ENCODE data around the gene XYLT1.
A peak's percentile ranks its signal among the peaks of the same experiment; 100 is the strongest.

XYLT1 gene

DNA sequence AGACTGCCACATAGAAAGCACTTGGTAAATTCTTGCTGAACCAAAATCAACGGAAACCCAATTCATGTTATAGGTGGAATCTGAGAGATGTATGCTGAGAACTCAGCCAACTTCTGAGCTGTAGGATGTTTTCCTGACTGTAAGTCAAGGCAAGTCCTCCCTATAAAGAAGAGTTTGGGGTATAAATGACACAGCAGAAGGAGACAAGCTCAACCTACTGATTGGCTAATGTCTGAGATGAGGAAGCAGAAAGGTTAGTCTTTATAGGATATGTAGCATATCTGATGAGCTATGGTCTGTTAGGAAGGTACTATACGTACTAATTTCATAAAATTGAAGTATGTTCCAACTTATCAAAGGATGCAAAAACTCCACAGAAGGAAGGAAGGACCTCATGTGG lies 99.5 kb downstream of the XYLT1 start:
- no peak for DNase-seq

DNA sequence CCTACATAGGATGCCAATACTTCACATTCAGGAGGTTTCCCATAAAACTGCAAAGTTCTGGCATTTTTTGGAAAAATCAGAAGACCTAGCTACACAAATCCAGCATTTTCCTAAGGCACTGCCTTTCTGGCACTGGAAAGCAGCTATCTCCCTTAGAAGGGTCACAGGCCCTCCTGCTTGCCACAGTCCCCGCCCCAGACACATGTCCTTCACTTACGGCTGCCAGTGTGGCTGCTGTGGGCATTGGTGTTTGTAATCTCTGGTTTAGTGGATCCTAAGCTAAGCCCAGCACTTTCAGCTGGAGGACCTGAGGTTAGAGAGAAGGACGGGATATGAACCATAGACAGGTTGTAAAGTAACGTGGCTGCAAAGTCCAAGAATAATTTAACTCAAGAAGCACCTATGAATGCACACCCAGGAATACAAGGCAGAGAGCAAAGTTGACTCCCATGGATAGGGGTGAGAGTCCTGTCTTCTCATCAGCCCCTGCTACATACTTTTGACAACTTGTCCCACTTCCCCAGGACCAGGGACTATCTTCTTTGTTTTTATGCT lies 100.0 kb downstream of the XYLT1 start:
- DNase-seq, result no peak

DNA sequence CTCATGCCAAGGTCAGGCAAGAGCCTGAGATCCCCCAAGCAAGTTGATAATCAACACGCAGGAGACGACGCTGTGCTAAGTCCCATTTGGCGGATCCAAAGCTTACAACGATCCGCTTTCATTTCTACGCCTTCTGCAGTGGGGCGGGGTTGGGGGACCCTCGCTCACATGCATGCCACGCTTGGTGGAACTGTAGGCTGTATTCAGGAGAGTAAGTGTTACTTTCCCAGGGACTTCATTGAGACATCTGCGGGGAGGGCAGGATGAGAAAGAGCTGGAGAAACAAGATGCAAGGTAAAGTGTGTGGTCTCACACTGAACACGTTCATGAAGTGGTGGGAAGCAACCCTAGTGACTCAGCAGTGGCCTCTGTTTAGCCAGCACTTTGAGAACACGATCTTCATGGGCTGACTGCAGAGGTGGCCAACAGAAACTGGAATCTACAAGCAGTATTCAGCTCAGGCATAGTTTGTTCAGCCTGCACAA lies 100.5 kb downstream of the XYLT1 start:
- no peak for DNase-seq

DNA sequence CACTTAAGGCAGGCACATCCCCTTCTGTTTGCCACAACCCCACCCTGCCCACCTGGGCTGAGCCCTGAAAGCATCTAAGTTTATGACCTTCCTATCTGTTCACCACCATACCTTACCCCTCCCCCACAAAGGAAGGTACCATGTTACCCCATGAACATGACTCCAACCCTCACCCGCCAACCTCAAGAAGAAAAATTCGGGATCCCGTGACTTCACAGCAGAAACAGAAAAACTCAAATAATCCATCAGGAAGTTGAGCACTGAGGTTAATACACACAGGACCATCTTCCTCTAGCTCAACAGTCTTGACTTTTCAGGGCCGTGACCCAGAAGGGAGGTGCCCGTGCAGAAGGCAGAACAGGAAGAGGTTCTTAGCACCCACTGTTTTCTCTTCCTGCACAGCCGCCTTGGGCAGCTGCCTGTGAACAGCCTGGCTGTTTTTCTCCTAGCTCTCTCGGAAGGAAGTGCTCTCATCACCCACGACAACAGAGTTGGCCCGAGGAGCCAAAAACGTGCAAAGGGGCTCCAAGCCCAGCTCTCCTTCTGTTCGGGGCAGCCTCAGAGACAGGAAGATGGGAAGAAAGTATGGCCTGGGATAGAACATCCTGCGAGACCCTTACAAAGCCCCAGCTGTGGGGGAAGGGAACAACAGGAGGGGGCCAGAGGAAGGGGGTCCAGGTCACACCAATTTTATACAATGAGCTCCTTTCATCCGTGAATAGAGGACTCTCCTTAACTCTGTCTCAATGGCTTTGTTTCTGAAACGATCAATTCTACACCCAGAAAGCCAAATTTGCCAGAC lies 101.1 kb downstream of the XYLT1 start:
- DNase-seq, result no peak

DNA sequence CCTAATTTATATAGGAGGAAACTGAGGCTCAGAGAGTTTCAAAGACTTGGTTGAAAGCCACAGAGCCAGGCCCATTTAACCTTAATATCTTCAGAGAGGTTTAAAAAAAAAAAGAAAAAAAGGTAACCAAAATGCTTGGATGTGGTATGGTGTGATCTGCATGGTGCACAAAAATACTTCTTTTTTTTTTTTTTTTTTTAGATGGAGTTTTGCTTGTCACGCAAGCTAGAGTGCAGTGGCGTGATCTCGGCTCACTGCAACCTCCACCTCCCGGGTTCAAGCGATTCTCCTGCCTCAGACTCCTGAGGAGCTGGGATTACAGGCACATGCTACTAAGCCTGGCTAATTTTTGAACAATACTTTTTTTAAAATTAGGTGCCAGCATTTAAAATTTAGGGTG lies 101.8 kb downstream of the XYLT1 start:
- DNase-seq, result no peak

DNA sequence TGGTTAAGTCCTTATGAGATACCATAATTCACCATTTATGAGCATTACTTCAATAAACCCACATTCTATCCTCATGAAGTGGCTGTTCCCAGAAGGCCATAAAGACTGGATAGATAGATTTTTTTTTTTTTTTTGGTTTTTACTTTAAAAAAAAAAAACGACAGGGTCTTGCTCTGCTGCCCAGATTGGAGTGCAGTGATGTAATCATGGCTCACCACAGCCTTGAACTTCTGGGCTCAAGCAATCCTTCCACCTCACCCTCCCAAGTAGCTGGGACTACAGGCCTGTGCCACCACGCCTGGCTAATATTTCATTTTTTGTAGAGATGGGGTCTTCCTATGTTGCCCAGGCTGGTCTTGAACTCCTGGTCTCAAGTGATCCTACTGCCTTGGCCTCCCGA lies 102.3 kb downstream of the XYLT1 start:
- DNase-seq, result no peak

DNA sequence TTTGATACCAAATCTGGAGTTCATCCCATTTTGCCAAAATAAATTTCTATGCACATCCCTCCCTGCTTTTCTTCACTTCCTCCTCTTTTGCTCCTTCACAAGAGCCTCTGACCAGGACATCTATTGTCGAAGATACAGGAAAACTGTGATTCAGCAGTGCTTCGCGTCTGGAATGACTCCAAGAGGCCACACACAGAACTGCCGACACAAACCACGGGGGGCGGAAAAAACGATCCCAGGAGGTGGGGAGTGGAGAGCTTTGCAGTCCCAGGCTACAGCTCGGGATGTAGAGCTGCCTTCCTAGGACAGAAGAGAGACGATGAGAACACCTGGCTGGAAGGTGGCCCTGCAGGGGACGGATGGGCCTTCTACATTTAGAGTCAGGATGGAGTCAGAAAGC lies 102.8 kb downstream of the XYLT1 start:
- DNase-seq, result no peak

DNA sequence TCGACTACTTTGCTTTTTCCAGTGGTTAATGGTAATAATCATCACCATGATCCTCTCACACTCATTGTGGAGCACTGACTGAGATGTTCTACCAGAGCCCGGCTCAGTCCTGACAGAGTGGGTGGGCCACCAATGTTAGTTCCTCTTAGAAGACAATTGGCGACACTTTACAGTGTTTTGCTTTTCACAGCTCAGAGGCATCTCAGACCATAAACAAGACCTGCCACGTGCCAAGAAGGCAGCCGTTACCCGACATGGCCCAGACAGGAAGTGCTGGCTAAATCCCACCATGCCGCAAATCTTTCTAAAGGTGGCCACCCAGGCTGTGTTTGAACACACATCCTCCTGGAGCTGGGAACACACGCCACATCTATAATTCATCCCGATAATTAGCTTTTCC lies 103.7 kb downstream of the XYLT1 start:
- DNase-seq, result no peak

DNA sequence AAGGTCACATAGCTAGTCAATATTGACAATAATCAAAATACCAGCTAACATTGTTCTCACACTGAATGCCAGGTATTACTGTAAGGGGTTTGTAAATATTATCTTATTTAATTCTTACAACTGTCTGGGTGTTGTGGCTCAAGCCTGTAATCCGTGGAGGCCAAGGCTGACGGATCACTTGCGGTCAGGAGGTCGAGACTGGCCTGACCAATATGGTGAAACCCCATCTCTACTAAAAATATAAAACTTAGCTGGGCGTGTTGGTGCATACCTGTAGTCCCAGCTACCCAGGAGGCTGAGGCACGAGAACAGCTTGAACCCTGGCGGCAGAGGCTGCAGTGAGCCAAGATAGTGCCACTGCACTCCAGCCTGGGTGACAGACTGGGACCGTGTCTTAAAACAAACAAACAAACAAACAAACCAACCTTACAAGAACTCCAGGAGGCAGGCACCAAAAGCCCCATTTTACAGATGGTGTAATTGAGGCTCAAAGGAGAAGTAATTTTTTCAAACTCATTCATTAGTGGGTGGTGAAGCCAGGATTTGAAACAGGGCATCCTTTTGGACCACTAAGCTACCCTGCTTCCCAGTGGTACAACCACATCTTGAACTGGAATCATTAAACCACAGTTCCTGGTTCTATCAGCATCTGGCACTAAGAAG lies 104.3 kb downstream of the XYLT1 start:
- no peak for DNase-seq

DNA sequence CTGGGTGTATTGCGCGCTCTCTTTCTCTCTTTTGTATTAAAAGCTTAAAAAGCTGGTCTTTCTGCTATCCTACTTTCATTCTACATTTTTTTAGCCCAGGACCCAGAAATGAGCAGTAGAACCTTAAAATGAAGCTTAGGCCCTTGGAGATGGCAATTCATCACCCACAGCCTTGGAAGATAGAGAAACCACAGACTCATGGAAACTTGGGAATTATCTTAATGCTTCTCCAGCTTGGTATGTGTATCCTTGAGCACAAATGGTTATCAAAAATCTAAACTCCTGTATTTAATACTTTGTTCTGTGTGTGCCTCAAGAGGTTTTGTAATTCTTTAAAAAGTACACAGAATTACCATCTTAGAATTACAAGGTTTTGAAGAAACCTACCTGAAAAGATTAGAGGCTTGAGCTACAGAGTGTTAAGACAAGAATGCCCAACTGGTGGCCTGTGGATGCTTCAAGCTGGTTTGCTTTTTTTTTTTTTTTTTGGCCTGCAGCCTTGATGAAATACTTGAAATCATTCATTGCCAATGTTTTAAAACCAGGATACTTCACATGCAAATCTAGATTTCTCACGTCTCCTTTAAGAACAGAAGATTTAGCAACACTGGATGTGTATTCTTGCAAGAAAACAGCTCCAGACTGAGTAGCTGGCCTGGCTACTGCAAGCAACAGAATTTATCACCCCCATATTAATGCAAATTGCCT lies 105.0 kb downstream of the XYLT1 start:
- no peak for DNase-seq

DNA sequence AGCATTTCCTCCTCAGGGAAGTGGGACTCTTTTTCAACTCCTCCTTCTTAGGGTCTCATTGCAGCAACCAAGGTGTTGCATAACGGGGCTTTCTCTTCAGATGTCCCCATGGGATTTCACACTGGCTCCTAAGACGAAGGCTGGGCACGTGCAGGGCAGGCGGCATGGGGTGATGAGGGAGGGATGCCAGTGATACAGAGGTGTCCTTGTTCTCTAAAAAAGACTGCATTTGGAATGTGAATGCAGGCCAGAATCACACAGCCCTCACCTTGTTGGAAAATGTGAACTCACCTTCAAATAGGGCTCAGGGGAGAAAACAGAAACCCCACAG lies 105.6 kb downstream of the XYLT1 start:
- DNase-seq, result no peak

DNA sequence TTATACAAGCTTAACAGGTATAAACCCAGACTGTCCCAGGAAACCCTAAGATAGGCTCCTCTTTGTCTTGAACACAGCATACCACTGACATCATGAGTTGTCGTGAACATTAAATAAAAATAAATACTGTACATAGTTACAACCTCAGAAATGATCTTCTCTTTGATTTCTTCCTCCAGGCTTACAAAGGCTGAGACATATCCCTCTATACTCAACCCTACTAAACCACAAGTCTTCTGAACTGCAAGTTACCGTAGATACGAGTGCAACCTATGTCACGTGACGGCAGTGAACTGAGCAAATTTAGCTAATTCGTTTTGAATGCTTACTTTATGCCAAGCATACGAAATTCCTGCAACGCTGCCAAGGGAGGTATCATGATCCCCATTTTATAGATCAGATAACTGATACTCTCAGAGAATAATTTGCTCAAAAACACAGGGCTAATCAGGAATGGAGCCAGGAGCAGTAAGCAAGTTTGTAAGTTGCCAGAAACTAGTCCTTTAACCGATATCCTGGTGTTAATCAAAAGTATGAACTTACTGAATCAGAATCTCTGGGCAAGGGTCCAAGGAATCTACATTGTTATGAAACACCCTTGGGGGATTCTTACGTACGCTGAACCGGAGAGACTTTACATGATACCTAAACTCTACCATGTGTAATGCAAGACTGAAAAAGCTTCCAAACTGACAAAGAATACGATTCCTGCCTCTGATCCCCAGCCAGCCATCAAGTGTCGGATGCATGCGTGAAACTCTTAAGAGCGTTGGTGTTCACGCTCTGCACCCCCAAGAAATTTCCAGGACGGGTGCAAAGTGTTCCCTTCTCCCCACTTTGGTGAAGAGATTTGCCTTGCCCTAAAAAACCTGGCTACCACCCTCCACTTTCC lies 106.2 kb downstream of the XYLT1 start:
- no peak for DNase-seq

DNA sequence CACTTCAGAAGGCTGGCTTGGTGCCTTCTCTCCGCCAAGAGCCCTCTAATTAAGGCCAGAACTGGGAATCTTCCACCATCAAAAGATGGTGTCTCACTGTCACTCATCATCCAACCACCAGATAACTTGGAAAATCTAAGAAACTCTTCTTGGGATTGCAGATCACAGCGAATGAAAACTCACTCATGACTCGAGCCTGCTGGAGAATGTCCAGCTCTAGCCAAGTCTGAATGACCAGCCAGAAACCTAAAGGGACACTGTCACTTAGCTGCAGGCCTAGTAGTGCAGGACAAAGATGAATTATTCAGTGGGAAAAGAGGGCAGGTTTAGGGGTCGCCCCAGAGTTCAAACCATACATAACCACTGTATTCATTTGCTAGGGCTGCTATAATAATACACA lies 107.8 kb downstream of the XYLT1 start:
- no peak for DNase-seq

DNA sequence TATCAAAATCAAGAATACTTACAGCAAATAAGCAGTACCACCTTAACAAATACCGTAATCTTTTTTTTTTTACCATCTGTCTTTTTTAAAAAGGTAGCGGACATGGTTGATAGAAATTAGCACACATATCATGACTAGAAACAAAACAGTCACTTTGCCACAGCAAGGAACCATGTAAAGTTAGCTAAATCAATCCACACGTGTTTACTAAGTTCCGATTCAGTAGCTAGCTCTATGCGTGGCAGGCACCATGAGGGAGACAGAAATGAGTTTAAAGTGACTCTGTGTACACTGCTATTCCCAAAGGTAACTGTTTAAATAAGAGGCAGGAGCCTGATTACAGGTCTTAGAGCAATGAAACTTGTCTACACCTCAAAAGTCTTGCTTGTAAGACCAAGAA lies 108.6 kb downstream of the XYLT1 start:
- DNase-seq, result no peak

DNA sequence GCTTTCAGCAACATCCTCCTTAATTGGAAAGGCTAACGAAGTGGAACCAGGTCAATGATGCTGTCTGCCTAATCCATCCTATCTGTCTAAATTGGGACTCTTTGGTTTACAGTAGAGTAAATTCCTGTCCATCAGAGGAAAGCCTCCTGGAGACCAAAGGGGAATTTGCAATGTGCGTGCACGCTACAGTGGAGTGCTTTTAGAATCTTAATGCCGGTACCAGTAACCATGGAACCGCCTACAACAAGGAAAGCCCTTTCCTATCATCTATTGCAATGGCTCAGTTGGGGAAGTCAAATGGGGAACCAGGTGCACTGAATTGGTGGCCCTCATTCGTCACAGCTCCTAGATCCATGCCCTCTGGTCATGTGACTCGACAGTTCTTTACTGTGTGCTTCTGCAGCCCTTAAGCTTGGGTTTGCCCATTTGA lies 110.1 kb downstream of the XYLT1 start:
- DNase-seq, result no peak

DNA sequence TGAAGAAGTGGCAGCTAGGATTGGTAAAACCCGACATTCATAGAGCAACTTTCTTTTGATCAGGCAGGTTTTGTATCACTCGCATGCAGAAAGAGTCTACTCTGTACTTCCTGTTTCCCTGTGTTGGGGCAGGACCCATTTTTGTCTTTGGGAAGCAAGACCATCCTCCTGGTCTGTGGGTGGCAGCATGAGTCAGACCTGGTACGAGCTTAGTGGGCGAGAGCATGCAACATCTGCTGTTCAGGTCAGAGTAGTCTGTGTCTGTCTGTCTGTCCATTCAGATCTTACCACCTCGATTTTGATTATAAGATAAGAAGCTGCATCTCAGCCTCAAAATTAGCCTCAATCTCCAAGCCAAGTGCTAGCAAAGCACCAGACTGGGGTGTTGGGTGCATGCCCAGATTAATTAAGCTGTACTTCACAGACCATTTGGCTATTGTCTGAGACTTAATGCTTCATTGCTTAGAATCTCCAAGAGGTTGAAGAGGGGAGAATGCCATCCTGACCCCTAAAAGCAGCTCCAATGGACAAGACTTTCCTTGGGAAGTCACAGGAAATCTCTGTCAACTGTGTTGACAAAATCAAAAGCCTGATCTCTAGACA lies 110.9 kb downstream of the XYLT1 start:
- DNase-seq, result peak; percentile 46

DNA sequence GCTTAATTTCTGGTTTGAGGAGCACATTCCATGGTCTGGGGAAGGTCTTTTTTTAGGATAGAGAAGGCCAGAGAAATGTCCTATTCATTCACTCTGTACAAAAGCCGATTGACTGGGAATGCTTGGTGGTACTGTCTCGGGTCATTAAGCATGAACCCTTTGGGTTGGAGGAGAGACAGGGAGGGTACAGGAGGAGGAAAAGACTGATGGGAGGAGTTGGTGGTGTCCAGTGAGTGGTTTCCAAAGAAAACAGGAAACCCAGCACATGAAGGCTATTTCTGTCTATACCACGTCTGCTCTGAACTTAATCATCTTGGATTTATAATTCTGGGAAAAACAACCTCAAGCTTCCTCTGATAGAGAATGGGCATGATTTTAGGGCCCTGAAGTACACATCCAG lies 111.9 kb downstream of the XYLT1 start:
- no peak for DNase-seq

DNA sequence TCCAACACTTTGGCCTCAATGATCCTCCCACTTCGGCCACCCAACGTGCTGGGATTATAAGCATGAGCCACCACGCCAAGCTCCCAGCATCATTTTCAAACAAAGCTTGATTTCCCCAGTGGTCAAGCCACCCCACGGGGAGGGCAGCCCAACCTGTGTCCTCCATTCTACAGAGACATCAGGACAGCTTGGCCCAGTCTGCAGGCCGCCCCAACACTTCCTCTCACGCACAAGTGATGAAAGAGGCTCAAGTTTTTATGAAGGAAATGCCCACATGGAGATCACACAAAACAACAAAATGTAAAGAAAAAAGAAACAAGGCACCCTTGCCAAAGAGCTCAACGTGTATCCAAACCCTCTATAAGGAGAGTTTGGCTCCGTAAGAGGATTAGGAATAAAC lies 112.4 kb downstream of the XYLT1 start:
- DNase-seq, result no peak

DNA sequence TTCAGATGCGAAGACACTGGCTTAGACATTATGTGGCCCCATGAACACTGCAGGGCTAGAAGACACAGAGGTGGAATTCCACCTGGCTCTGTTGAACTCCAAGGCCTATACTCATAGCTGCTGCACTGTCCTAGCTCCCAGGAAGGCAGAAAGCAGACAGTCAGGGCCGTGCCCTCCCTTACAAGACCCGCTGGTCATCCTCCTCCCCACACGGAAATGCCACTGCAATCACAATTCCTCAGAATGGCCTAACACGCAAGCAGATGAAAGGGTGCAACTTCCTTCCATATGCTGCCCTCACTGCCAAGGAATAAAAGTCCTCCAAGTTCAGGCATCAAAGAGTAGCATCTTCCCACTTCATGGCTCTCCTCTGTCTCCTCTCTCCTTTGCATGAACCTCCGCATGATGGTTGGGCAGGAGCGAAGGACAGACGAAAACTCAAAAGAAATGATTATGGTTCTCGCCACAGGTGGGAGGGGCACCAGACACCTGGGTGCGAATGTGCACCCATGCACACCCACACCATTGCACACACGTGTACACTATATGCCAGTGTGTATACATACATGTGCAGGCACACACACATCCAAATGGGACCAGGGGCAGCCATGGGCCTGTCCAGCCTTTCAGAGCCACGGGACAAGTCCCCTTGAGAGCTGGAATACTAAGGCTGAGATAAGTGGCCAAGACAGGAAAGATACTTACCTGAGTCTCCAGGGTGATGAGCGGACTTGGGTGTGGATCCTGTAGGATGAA lies 113.3 kb downstream of the XYLT1 start:
- no peak for DNase-seq

DNA sequence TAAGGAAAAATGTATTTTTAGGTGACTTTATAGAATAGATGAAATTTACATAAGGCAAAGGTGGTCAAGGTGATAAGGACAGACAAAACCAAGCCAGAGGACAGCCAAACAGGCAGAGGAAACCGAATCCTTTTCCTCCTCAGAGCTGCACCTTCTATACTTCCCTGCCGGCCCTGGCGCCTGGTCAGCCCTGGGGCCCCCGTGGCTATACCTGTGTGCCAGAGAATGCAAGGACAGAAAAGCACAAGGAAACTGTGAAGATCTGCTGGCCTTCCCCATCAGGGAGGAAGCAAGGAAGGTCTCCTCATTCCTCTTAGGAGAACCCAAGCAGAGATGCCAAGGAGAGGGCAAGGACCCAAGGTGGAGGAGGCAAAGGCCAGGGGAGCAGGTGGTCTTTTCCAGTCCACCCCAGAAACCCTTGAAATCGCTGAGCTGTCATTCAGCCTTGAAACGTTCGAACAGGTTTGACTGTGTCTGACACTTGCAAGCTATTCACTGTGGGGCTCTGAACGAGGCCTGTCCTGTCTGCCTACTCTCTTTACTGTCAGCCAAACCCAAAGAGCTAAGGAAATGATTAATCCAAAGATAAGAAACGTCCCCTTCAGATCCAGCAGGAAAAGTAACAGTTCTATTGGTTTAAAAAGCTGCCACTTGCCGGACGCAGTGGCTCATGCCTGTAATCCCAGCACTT lies 114.4 kb downstream of the XYLT1 start:
- DNase-seq, result no peak

DNA sequence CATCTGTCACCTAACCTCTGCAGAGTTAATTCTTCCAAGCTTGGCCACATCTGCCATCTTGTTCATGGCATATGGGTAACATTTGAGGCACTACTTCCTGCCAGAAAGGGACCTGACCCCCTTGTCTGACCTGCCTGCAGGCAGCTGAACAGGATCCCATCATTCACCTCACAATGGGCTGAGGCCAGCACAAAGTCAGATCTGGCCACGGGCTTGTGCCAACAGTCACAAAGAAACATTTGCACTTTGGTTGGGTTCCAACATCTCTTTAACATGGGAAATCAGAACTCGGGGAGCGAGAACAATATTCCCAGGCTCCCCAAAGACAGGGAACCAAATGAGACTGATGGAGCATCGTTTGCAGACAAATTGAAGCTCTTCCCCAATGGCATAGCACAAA lies 116.1 kb downstream of the XYLT1 start:
- DNase-seq, result no peak

Measured in NCI-H1105 (cell line).